HG02610 (cell line): Measurements from ENCODE around the gene PGAP3.

Experiments used
- ATAC-seq: cut with Tn5 transposase; IDR thresholded peaks from one replicate; pipeline ENCODE4 v1.9.1; 2021; ENCODE audit warnings: mild to moderate bottlenecking, moderate library complexity; ENCODE audit not compliant: unreplicated experiment

PGAP3 gene

DNA sequence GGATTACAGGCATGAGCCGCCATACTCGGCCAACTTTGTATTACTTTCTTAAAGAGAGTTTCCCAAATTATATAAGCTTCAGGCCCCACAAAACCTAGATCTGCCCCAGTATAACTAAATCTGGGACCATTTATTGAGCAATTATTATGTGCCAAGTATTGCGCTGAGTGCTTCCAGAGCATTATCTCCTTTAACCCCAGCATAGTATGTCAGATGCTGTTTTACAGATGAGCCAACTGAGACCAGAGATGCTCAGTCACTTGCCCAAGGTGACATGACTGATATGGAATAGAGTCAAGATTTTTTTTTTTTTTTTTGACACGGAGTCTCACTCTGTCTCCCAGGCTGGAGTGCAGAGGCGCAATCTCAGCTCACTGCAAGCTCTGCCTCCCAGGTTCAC, 10.1 kb upstream of the PGAP3 start:
- no peak for ATAC-seq

DNA sequence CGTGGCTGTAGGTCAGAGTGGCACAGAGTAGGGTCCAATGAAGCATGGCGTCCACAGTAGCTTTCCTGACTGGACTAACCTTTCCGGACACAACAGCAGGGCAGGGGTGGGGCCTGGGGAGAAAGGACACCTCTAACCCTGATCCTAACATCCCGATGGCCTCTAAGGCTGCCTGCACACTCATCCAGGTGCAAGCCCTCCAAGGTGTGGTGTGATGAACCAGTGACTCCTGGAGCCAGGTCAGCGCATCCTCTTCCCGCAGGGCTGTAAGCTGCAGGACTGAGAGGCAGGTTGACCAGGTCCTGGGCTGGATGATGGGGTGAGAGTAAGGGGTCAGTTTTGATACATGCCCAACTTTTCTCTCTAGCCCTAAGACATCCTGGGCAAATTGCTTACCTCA, 8.9 kb upstream of the PGAP3 start:
- ATAC-seq: no peak

DNA sequence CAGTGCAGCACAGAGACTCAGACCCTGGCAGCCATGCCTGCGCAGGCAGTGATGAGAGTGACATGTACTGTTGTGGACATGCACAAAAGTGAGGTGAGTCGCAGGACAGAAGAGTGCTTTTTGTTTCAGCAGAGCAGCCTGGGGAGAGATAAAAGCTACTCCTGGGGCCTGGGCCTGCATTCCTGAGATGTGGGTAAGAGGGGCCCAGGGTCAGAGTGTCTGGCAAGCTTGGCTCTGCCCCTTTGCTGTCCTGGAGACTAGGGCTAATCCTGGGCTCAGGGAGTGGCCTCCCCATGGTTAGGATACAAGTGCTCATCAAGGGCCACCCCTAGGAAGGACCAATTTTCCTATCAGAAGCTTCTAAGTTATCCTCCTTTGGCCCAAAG, 7.2 kb upstream of the PGAP3 start:
- ATAC-seq: no peak

DNA sequence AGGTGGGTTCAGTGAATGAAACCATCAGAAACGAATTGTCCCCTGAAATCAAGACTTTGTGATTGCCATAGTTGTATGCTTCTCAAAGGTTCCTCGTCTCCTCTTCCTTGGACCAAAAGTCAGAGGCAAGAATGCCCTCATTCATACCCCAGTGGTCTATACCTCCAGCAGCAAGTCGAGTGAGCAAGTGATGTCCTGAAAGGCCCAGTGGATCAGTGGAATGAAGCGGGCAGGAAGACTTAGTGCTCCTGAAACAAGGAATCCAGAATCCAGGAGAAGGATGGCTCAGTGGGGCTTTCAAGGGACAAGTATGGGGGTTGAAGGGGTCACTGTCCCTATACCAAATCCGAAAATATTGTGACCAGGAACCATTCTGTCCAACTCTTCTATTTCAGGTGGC, 6.7 kb upstream of the PGAP3 start:
- no peak for ATAC-seq

DNA sequence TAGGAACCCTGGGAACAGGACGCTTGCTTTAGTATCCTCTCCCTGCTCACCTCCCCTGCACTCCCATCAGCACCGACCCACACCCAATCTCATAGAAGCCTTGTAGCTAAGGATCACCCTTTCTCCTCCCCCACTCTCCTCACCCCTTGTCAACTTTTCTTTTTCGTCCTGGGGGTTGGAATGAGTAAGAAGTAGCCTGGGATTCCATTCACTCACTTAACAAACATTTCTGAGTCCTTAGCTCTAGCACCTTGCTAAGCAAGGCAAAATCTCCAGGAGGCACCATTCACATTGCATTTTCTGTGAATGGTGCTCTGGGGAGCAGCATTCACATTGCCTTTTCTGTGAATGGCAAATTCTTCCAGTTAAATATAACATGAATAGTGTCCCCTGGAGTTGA, 1.1 kb upstream of the PGAP3 start:
- ATAC-seq: no peak

DNA sequence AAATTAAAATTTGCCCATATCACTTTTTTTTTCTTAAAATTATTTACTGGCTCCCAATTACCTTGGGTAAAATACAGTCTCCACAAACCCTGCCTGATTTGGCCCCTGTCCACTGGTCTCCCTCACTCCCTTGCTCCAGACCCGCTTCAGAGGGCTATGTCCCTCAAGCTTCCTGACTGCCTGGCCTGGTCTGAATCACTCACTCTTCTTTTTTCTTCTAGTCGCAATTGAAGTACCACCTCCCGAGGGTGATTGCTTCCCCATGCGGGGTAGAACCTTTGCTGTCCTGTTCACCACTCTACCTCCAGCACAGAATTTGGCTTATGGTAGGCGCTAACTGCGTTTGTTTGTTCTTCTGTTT, 598 bp upstream of the PGAP3 start:
- no peak for ATAC-seq

DNA sequence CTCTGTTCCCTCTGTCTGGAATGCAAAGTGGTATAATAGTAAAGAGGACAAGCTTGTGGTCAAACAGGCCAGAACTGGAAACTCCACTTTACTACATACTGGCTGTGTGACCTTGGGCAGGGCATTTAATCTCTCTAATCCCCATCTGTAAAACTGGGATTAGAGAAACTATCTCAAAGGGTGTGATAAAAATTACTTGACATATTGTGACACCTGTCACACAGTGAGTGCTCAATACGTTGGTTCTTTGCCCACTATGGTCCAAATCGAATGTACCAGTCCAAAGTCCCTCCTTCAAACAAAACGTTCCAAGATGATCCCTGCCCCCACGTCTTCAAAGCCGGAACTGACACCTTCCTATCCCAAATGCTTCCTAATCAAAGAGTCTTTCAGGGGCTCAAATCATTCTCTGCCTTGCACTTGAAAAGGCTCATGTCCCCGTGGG, 734 bp downstream of the PGAP3 start:
- ATAC-seq: no peak

DNA sequence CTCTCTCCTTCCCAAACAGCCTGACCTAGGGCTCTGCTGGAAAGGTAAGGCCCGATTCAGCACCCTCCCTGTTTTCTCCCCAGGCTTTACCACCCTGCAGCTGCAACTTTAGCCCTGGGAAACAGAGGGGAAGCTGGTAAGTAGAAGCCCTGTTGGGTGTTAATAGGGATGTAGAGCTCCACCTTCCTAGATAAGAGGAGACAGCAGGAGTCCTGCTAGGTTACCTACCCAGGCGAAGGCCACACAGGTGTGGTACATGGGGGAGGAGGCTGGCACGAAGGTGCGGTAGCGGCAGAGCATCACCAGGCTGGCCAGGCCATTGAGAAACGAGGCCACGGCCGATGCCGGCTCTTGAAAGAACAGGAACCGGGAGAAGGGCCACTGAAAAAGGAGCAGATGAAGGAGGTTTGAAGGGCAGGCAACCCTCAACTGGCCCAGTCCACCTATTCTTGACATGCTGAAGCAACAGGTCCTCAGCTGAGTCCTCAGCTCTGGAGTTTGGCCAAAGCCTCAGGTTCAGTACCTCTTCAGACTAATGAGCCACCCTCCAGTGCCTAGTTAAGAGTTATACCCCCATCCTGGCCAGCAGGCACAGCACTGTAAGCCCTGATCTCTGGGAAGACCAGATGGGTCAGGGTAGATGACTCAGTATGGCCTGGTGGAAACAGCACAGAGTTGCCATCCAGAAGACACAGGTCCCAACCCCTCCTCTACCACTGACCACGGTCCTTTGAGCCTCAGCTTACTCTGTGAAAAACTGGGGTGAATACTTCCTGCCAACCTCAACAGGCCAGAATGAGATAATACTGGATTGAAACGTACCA, 3.3 kb downstream of the PGAP3 start:
- no peak for ATAC-seq

DNA sequence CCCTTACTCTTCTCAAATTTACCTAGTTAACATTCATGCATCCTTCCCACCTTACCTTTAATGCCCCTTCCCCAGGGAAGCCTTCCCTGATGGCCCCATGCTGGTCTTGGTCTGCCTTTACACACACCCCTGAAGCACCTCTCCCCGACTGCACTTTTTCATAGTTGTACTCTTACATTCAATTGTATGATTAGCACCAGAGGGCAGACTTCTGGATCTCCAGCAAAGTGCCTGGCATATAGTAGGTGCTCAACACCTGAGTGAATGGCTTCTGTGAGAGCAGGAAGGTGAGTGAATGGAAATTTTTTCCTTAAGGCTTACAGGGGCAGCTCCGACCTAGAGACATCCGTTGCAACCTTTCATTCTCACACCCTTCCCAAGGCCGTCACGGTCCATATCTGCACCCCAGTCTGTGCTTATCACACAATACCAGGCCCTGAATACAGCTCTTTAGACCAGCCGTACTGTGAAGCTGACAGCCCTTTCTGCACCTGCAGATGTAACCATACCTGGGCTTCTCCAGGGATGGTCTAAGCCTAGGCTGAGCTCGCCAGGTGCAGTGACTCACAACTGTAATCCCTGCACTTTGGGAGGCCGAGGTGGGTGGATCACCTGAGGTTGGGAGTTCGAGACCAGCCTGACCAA, 4.4 kb downstream of the PGAP3 start:
- no peak for ATAC-seq

DNA sequence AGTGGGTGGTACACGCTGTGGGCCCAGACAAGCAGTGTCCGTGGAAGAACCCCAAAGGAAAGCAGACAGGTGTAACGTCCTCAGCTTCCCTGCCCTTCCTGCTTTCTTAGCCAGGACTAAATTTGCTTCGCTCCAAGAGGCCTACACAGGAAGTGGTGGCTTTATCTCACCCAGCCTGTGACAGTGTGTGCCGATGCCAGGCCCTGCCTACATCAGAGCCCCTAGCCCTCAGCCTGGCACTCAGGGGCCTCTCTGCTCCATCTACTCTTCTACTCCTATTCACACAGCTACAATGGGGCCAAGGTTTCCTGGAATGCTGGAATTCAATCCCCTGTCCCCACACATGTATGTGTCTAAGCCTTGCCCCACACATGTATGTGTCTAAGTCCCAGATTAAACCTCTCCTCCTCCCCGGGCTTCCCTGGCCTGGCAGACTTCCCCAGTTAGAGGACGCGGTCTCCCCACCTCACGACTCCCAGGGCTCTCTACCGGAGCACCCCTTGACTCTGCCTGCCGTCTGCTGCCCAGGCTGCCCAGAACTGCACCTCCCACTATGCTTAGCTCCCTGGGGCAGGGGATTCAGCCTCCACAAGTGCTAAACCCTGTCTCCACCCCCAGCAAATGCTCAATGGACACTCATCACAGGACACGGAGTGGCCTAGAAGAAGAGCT, 8.2 kb downstream of the PGAP3 start:
- ATAC-seq: no peak

DNA sequence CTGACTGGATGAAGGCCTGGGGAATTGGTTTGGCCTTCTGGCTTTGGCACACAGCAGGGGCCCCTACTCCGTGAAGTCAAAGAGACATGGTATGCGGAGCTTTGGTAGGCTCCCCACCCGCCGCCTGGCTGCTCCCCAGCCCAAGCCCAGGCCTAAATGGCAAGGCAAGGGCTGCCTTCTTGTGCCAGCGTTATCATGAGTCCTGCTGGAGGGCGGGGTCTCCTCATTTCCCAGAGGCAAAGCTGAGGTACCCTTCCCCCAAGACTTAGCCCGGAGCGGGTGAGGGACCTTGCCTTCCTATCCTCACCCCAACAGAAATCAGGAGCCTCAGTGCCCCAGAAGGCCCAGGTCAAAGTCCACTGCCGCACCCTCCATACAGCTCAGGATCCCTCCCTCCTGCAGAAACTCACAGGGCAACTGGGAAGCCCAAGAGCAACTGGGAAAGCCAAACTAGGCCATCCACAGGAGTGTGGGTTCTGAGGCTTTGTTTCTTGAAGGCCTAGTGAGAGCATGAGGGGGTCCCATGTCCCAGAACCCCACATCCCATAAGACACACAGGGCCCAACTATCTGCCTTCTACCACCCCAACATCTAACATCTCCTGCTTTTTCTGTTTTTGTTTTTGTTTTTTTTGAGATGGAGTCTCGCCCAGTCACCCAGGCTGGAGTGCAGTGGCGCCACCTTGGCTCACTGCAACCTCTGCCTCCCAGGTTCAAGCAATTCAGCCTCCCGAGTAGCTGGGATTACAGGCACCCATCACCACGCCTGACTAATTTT, 9.3 kb downstream of the PGAP3 start:
- ATAC-seq: no peak

DNA sequence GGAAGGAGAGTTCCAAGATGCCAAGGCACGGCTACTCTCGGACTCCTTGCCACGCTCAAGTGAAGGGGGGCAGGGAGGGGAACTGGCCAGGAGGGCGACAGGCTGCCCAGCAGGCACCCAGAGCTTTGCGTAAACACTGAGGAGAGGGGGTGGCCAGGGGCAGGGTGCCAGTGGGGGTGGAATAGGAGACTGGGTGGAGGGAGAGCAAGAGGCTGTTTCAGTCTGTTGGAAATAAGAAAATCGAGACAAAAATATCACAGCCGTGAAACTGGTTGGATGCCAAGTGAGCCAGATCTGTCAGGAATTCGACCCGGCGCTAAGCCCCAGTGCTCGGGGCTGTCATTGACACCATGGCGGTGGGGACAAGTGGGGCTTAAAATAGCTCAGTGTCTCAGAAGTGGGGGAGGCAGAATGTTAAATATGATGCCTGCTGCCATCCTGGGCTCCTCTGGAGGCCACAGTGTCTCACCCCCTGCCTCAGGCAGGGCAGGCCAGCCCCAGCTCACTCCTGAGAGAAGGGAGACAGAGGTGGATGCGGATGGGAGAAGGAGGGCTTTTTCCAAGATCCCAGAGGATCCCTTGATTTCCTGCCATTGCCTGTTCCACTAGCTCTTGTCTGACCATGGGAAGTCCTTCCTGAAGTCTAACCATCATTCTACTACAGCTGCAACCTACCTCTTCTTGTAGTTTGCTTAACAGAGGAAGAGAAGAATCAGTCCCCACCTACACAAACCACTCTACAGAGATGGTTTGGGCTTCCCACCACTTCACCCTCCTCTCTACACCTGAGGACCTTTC, 10.1 kb downstream of the PGAP3 start:
- ATAC-seq: no peak

DNA sequence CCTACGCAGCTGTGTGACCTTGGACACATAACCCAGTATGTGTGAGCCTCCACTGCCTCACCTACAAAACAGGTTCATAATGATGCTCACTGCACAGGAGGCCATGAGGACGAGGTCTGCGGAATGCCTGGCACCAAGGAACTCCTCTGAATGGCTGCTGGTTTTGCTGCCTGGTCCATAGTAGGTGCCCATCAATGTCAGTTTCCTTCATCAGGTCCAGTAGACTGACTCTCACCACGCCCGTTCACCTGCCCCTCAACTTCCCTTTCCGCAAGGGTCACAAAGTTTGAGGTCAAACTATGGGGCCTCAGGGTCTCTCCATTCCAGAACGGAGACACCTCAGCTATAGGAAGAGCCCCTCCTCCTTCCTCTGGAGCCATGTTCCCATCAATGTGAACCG, 10.8 kb downstream of the PGAP3 start:
- ATAC-seq: no peak

DNA sequence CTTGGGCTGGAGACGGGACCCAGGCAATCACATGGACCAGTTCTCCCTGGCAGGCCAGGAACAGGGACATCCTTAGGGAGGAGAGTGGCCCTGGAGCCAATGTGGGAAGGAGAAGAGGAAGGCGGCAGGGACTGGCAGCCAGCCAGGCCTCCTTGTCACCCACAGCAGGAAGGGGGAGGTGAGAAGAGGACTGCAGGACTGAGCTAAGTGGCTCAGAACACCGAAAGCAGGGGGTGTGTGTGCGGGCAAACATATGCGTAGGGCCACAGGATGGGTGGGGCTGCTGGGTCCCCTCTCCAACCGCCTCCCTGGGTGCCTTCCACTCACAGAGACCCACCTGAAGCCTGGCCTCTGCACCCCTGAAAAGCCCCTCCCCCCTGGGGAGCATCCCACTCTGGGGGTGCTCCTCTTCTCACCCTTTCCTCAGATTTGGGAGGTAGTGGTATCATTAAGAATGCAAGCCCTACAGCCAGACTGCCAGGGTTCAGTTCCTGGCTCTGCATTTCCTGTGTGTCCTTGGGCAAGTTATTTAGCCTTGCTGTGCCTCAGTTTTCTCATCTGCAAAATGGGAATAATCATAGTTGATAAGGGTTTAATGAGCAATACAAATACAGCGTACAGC, 11.5 kb downstream of the PGAP3 start:
- ATAC-seq: no peak

DNA sequence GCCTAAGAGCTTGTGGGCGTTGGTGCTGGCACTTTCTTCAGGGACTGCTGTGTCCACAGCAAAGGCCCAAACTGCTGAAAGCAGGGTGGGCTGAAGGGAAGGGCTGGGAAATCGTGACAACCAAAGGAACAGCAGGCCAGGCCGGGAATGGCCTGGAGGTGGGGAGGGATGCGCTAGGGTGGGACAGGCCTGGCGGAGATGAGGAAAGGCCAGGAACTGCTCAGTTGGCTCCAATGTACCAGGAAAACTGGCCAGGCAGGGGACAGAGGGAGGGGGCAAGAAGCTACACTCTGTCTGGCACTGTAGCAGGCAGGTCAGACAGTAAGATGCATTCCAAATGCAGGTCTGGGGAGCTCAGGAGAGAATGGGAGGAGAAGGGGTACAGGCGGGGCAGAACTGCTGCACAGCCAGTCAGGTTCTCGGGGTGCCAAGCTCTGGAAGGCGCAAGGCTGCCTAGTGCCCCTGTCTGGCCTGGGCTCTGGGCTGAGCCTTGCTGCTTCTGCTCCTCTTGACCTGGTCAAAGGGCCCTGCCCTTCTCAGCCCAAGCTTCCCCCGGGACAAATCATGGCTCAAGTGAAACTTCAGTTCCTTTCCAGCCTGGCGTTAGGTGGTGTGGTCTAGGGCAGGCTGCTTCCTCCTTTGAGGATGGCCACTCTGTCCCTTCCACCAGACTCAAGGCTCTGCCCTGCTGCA, 12.3 kb downstream of the PGAP3 start:
- ATAC-seq: no peak

DNA sequence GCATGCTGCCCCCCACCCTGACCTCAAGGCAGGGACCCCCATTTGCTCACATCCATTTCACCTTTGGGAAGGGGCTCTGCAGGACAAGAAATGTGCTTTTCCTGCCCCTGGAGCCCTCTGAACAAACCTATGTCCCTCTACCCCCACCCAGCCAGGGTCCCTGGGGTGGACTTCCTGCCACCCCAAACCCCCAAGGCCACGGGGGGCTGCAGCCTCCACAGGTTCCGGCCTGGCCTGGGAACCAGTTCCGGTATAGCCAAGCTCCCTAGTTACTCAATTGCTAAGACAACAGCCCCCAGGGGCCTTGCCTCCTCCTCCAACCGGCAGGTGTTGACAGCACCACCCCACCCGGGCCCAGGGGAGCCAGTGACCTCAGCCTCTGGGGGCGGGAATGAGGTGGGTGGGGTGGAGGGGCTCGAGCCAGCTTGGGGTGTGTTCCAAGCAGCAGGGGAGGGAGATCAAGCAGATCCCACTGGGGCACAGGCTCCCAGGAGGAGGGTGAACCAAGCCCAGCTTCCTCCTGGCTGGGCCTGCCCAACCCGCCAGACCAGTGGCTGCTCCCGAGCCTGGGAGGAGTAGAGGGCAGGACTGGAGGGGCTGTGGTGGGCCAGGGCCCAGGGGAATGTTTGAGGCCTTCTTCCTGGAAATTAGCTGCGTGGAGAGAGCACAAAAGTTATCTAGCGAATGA, 13.0 kb downstream of the PGAP3 start:
- ATAC-seq: no peak

DNA sequence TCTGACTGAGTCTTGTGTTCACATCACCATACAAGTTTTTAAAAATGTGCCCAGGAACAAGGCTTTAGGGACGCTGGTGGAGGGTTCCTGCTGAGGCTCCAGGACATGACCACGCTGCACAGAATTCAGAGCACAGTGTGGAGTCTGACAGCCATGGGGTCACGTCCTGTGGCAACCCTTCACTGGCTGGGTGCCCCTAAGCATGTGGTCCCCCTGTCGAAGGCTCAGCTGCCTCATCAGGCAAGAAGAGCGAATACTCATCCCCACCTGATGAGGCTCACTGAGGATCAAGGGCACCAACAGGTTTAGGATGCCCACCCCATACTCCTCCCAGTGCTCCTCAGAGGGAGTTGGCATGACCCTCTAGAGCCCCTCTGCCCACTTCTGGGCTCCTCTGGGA, 13.7 kb downstream of the PGAP3 start:
- no peak for ATAC-seq

DNA sequence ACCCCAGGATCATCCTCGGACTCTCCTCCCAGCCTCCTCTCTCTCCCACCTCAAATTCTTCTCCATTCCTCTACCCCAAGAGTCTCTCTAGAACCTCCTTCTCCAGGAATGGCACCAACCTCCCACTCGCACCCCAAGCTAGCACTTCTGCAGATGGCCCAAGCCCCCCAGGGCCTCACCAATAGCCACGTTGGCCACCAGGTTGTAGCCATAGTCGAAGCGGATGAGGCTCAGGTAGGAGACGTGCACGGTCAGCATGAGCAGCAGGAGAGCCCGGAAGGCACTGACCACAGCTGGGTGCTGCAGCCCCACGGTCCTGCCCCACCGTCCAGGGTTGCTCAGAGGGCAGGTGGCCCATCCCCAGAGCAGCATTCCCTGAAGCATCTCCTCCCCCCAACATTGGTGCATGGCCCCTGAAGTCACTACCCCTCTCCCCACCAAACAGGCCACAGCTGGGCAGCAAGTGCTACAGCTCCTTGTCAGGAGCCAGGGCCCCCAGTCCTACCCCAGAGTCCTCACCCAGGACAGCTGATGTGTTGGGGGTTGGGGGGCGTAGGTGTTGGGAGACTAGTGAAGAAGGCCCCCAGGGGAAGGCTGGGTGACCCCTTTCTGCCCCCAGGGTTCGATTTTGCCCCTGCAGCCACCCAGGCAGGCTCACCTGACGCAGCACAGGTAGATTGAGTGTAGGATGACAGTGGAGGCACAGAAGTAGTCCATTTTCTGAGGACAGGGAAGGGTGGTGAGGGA, 14.3 kb downstream of the PGAP3 start:
- no peak for ATAC-seq
